Erythroblast (primary cell): ENCODE measurements around the gene SEMA3A.

ENCODE experiments used
- GATA1 ChIP-seq: IDR thresholded peaks from 2 replicates; pipeline ENCODE4 v1.6.1; 2011; ENCODE audit warnings: low read depth, mild to moderate bottlenecking, control low read depth, low read length, moderate library complexity
- POLR2A ChIP-seq: IDR thresholded peaks from 2 replicates; pipeline ENCODE4 v1.6.1; 2011; ENCODE audit warnings: mild to moderate bottlenecking, low read length

GRCh38 chr7:84091318-84091717 lies 103.3 kb downstream of the SEMA3A start:
- no peak for TF ChIP-seq POLR2A
- no peak for TF ChIP-seq GATA1
